Caco-2 (cell line): ENCODE measurements around the gene PXT1. TPM values are rescaled to one million over a fixed set of nuclear protein-coding genes. Genes with fewer than 3 reads are reported as not detected.
"Not testable (repeated sequence)": the region's sequence is repeated elsewhere in the genome, so short reads cannot be mapped to it uniquely, and the experiment has no call there.

Source experiments
- BruUV-seq: library from RNA; stranded (reverse); fragments of 400-500 nt; replicated peaks from 2 replicates; lab custom pipeline; 2021; lab: Mats Ljungman, UMichigan
- CTCF ChIA-PET: fragments of 300-600 bp; sonication (Branson Sonifier 250); formaldehyde crosslinking; loops from one replicate; lab custom pipeline; 2022; ENCODE audit warnings: antibody characterized with exemption; lab: Charles Lee
- POLR2A ChIA-PET: fragments of 300-600 bp; sonication (Branson Sonifier 250); formaldehyde crosslinking; loops from one replicate; lab custom pipeline; 2022; ENCODE audit warnings: antibody characterized with exemption; lab: Charles Lee
- DNase-seq, 2 experiments: peaks; one replicate each; pipeline versions ENCODE4 v3.0.0 to v3.0.0-alpha.2; 2020 to 2022
- H3K27me3 ChIP-seq: replicated peaks from 2 replicates; pipeline ENCODE4 v1.6.0; 2011; ENCODE audit warnings: low read length; ENCODE audit not compliant: control insufficient read depth, insufficient read depth
- H3K36me3 ChIP-seq: 2 replicates; pipeline ENCODE4 v1.5.1; 2011; ENCODE audit warnings: low read length; ENCODE audit not compliant: control insufficient read depth, insufficient read depth
- H3K4me1 ChIP-seq: fragments of 250-450 bp; sonication (Bioruptor Pico); 2 replicates; pipeline ENCODE4 v1.5.1; 2020; ENCODE audit warnings: mild to moderate bottlenecking
- H3K4me3 ChIP-seq: 2 replicates; pipeline ENCODE4 v1.5.1; 2011; ENCODE audit warnings: low read depth, mild to moderate bottlenecking, control low read depth, low read length
- H3K9me3 ChIP-seq: fragments of 250-450 bp; sonication (Bioruptor Pico); 2 replicates; pipeline ENCODE4 v1.5.1; 2020; ENCODE audit warnings: mild to moderate bottlenecking, moderate library complexity
- H3K27ac Mint-ChIP-seq: one replicate; pipeline ENCODE4 v1.8.0; 2022; ENCODE audit warnings: mixed read lengths; ENCODE audit not compliant: unreplicated experiment
- H3K27me3 Mint-ChIP-seq: one replicate; pipeline ENCODE4 v1.8.0; 2022; ENCODE audit warnings: mixed read lengths; ENCODE audit not compliant: insufficient read depth, unreplicated experiment
- H3K36me3 Mint-ChIP-seq: one replicate; pipeline ENCODE4 v1.8.0; 2022; ENCODE audit warnings: mild to moderate bottlenecking, mixed read lengths; ENCODE audit not compliant: insufficient read depth, unreplicated experiment
- H3K4me1 Mint-ChIP-seq: one replicate; pipeline ENCODE4 v1.8.0; 2022; ENCODE audit warnings: low read depth, mixed read lengths; ENCODE audit not compliant: unreplicated experiment
- H3K4me3 Mint-ChIP-seq: one replicate; pipeline ENCODE4 v1.8.0; 2022; ENCODE audit warnings: mild to moderate bottlenecking, moderate library complexity, mixed read lengths; ENCODE audit not compliant: unreplicated experiment
- H3K9me3 Mint-ChIP-seq: one replicate; pipeline ENCODE4 v1.8.0; 2022; ENCODE audit warnings: mixed read lengths; ENCODE audit not compliant: unreplicated experiment
- CTCF ChIP-seq, 2 experiments: fragments of 200-600 bp in 1 of 2; IDR thresholded peaks; 1 replicate in 1 of 2; 2 replicates in 1 of 2; pipeline versions ENCODE4 v1.5.1 to v1.8.0; 2011 to 2022; ENCODE audit warnings: antibody characterized with exemption in 1 of 2, control low read depth in 1 of 2, inconsistent platforms in 1 of 2, low read depth in 1 of 2, low read length in 1 of 2, mild to moderate bottlenecking in 1 of 2, moderate library complexity in 1 of 2; ENCODE audit not compliant: insufficient read depth in 1 of 2, severe bottlenecking in 1 of 2, unreplicated experiment in 1 of 2
- intact Hi-C: fragments of 100-400 bp; cut with micrococcal nuclease; formaldehyde crosslinking; loops from one replicate; pipeline ENCODE4 v1.10.0; 2022; ENCODE audit not compliant: unreplicated experiment
- total RNA-seq: library from RNA; stranded (reverse); gene quantifications from 2 replicates; pipeline ENCODE4 v1.2.3, GENCODE V29; 2022

PXT1 gene
- total RNA-seq, 1 experiment from 2014 or later = not detected

GRCh38 chr6:36455486-36456027 lies 12.9 kb upstream of the PXT1 start:
- POLR2A ChIA-PET = no interaction called here
- Mint-ChIP-seq H3K27me3 (no peaks in the 10 kb centered on the region), H3K4me3 (no peak overlapping the region), H3K9me3 (no peaks in the 10 kb centered on the region), H3K27ac (no peak overlapping the region), H3K36me3 (peaks cover 19% of the 10 kb centered on the region), H3K4me1 (no peaks in the 10 kb centered on the region)
- no peaks in the 10 kb centered on the region for H3K27me3 ChIP-seq
- H3K4me1 ChIP-seq = peaks cover 10% of the 10 kb centered on the region; the same call in 1 of the 2 replicates
- peak; percentile 52 to 67 for DNase-seq
- CTCF ChIA-PET = interaction anchor here (0.6 kb wide), 1 partner anchor 122 kb away, joined by 5 read pairs; no protein-coding TSS in a partner anchor
- TF ChIP-seq CTCF (IDR thresholded peaks at IDR 0.05; ENCODE audit: insufficient read depth in 1 of 2, low read depth in 1 of 2, low read length in 1 of 2, severe bottlenecking in 1 of 2, unreplicated experiment in 1 of 2) = no peak
- H3K4me3 ChIP-seq = no peak overlapping the region
- intact Hi-C loops = no loop called here
- H3K9me3 ChIP-seq = no peaks in the 10 kb centered on the region
- no peaks in the 10 kb centered on the region for H3K36me3 ChIP-seq
- BruUV-seq = no TSS peak

- H3K27ac Mint-ChIP-seq, H3K36me3 ChIP-seq, H3K4me3 Mint-ChIP-seq, H3K27me3 ChIP-seq, H3K4me1 ChIP-seq, intact Hi-C loops, CTCF ChIA-PET, H3K4me1 Mint-ChIP-seq, DNase-seq, H3K9me3 Mint-ChIP-seq, H3K4me3 ChIP-seq, H3K27me3 Mint-ChIP-seq, BruUV-seq, H3K9me3 ChIP-seq: not testable (repeated sequence)
- POLR2A ChIA-PET = interaction anchor here (0.6 to 1.0 kb wide), 2 partner anchors 9 to 108 kb away, joined by 4 to 6 read pairs; no protein-coding TSS in a partner anchor
- peaks cover 32% of the 10 kb centered on the region for H3K36me3 Mint-ChIP-seq
These were observed 10.2 kb upstream of the PXT1 start for GRCh38 chr6:36452897-36453296.

- H3K4me3 ChIP-seq, DNase-seq, H3K9me3 Mint-ChIP-seq, H3K4me1 Mint-ChIP-seq, H3K27ac Mint-ChIP-seq, H3K36me3 ChIP-seq, POLR2A ChIA-PET, BruUV-seq, H3K9me3 ChIP-seq, H3K4me3 Mint-ChIP-seq, intact Hi-C loops, H3K27me3 Mint-ChIP-seq, H3K27me3 ChIP-seq: not testable (repeated sequence)
- peaks cover 13% of the 10 kb centered on the region for H3K4me1 ChIP-seq
- peaks cover 32% of the 10 kb centered on the region for H3K36me3 Mint-ChIP-seq
- CTCF ChIA-PET = interaction anchor here (0.6 kb wide), 1 partner anchor 25 kb away, joined by 3 read pairs; no protein-coding TSS in a partner anchor
These were observed 6.5 kb upstream of the PXT1 start for GRCh38 chr6:36449173-36449572.

- TF ChIP-seq CTCF (IDR thresholded peaks at IDR 0.05; ENCODE audit: insufficient read depth in 1 of 2, low read depth in 1 of 2, low read length in 1 of 2, severe bottlenecking in 1 of 2, unreplicated experiment in 1 of 2) = no peak
- H3K27me3 Mint-ChIP-seq = no peaks in the 10 kb centered on the region
- intact Hi-C loops = no loop called here
- no peaks in the 10 kb centered on the region for H3K9me3 Mint-ChIP-seq
- POLR2A ChIA-PET = interaction anchor here (0.6 kb wide), 1 partner anchor 23 kb away, joined by 7 read pairs; no protein-coding TSS in a partner anchor
- CTCF ChIA-PET = no interaction called here
- Histone ChIP-seq H3K9me3 (no peaks in the 10 kb centered on the region), H3K4me1 (peaks cover 30% of the 10 kb centered on the region), H3K27me3 (no peaks in the 10 kb centered on the region), H3K36me3 (0 out of 2 replicates have a peak, but pooled peaks cover 1% of the 10 kb centered on the region), H3K4me3 (no peak overlapping the region)
- peaks cover 14% of the 10 kb centered on the region for H3K36me3 Mint-ChIP-seq
- H3K27ac Mint-ChIP-seq = no peak overlapping the region
- H3K4me3 Mint-ChIP-seq = no peak overlapping the region
- H3K4me1 Mint-ChIP-seq = peaks cover 8% of the 10 kb centered on the region
- BruUV-seq = no TSS peak
- no peak for DNase-seq
These were observed 3.0 kb upstream of the PXT1 start for GRCh38 chr6:36445621-36446020.
